ENCODE measurements around the gene ASMTL. TPM values are rescaled to one million over a fixed set of nuclear protein-coding genes. Genes with fewer than 3 reads are reported as not detected.
A peak's percentile ranks its signal among the peaks of the same experiment; 100 is the strongest.
"Not testable (repeated sequence)": the region's sequence is repeated elsewhere in the genome, so short reads cannot be mapped to it uniquely, and the experiment has no call there.

Gene ASMTL
- polyA plus RNA-seq, 4 donors, result 35.1 to 51.5 (median 41.8) TPM

DNA sequence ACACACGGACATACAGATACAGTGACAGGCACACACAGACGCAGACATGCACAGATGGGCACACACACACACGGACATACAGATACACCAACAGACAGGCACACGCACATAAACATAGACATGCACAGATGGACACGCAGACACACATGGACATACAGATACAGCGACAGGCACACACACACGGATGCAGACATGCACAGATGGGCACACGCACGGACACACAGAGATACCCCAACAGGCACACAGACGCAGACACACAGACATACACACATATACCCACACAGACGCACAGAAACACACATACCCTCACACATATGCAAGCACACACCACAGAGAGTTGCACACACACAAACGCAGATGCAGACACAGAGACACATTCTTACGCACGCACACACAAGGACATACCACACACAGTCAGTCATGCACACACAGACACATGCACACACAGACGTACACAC is 36.4 kb downstream of the ASMTL start:
- no peak for DNase-seq (ENCODE audit: low read depth in 4 of 4, low spot score in 3 of 4)

DNA sequence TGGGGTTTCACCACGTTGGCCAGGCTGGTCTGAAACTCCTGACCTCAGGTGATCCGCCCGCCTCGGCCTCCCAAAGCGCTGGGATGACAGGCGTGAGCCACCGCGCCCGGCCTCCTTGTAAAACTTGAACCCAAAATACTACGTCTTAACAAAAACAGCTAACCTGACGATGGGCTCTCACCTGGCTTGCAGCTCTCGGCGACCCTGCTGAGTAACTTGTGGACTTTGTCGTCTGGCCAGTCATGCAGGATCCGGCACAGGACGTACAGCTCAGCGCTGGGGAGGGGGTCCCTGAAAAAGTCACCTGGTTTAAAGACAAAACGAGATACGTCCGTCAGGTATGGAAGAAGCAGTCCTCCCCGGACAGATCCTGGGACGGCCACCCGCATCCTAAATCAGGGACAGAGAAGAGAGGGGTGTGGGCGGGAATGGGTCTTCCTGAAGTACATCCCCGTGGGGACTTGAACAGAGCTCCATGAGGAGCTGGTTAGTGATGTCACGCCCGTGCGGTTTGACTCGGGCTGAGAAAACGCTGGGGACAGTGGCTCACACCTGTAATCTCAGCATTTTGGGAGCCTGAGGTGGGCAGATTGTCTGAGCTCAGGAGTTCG is 40.1 kb downstream of the ASMTL start:
- DNase-seq (ENCODE audit: low read depth in 4 of 4, low spot score in 3 of 4), result no peak

DNA sequence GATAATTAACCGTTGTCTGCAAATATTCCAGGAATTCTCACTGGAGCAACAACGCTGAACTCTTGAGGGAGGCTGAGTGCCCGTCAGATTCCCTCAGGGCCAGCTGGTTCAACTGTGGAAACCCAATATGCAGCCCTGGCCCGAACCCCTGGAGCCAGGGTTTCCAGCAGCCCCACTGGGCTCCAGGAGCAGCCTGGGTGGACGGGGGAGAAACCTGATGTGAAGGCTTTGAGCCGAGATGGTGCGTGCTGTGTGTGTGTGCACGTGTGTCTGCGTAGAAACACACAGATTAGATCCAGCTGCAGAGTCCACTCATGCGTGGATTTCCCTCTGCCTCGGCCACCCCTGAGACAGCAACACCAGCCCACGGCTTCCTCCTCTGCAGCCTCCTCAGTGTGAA is 41.4 kb downstream of the ASMTL start:
- peak in 2 of 4 donors; percentile 31 to 35 for DNase-seq (ENCODE audit: low read depth in 4 of 4, low spot score in 3 of 4)

DNA sequence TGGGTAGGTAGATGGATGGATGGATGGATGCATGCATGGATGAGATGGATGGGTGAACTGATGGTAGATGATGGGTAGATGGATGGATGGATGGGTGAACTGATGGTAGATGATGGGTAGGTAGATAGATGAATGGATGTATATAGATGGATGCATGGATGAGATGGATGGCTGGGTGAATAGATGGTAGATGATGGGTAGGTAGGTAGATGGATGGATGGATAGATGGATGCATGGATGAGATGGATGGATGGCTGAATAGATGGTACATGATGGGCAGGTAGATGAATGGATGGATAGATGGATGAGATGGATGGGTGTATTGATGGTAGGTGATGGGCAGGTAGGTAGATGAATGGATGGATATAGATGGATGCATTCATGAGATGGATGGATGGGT is 45.7 kb downstream of the ASMTL start:
- no peak for DNase-seq (ENCODE audit: low read depth in 4 of 4, low spot score in 3 of 4)

DNA sequence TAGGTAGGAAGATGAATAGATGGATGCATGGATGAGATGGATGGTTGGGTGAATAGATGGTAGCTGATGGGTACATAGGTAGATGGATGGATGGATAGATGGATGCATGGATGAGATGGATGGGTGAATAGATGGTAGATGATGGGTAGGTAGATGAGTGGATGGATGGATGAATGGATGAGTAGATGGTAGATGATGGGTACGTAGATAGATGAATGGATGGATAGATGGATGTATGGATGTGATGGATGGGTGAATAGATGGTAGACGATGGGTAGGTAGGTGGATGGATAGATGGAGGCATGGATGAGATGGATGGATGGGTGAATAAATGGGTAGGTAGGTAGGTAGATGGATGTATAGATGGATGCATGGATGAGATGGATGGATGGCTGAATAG is 46.9 kb downstream of the ASMTL start:
- not testable (repeated sequence) for DNase-seq (ENCODE audit: low read depth in 4 of 4, low spot score in 3 of 4)

DNA sequence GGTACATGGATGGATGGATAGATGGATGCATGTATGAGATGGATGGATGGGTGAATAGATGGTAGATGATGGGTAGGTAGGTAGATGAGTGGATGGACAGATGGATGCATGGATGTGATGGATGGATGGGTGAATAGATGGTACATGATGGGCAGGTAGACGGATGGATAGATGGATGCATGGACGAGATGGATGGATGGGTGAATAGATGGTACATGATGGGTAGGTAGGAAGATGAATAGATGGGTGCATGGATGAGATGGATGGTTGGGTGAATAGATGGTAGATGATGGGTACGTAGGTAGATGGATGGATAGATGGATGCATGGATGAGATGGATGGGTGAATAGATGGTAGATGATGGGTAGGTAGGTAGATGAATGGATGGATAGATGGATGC is 48.8 kb downstream of the ASMTL start:
- DNase-seq (ENCODE audit: low read depth in 4 of 4, low spot score in 3 of 4), result not testable (repeated sequence)

DNA sequence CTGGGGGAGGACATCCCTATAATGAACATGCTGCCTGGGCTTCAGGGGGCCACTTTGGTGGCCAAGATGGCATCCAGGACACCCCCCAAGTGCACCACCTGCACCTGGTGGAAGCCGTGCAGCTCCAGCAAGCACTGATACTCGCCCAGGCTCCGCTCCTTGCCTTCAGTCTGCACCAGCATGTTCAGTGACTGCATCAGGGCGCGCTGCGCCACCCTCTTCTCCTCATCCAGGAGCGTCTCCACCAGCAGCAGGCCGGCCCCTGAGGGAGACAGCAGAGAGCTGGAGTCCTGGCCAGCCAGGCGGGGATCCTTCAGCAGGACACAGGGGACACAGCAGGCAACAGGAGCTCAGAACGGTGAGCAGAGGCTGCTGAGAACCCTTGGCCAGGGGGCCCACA is 49.5 kb downstream of the ASMTL start:
- no peak for DNase-seq (ENCODE audit: low read depth in 4 of 4, low spot score in 3 of 4)

DNA sequence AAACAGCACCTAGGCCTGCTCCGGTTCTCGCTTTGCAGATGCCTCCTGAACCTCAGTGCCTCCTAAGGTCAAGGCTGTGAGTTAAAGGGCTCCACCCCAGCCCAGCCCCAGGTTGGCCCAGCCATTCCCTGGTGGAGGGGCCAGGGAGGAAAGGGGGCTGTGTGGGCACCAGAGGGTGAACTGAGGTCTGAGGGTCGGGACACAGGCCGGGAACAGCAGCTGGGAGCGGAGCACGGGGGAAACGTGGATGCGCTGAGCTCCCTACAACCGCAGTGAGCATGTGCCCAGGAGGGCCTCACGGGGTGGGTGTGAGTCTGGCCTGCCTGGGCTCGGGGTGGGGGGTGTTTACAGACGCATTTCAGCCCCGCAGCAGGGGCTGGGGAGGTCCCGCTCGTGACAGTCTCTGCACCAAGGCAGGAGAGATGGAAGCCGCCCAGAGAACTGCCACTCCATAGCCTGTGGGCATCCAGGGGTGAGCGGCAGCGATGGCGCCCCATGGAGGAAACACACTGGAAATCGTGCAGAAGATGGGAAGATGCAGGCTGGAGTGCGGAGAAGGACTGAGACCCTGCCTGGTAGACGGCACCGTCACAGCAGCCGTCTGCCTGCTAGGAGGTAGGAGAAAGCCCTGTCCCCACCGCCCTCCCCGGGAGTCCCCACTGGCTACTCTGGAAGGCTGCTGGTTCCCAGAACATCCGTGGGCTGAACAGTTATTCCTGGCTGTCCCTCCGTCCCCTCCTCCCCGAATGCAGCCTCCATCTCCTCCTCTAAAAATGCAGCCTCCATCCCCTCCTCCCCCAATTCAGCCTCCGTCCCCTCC is 50.9 kb downstream of the ASMTL start:
- DNase-seq (ENCODE audit: low read depth in 4 of 4, low spot score in 3 of 4), result no peak

DNA sequence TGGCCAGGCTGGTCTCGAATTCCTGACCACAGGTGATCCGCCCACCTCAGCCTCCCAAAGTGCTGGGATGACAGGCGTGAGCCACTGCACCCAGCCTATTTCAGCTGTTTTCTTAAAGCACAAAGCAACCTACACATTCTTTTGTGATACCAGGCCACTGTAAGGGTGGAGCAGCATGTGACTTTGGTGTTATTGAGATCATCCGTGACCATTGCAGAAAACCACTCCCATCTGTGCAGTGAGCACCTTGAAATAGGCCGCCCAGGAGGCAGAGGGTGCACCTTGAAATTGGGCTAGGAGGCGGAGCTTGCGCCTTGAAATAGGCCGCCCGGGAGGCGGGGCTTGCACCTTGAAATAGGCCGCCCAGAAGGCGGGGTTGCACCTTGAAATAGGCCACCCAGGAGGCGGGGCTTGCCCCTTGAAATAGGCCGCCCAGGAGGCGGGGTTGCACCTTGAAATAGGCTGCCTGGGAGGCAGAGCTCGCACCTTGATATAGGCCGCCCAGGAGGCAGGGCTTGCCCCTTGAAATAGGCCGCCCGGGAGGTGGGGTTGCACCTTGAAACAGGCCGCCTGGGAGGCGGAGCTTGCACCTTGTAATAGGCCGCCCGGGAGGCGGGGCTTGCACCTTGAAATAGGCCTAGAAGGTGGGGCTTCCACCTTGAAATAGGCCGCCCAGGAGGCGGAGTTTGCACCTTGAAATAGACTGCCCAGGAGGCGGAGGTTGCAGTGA is 51.8 kb downstream of the ASMTL start:
- DNase-seq (ENCODE audit: low read depth in 4 of 4, low spot score in 3 of 4), result no peak

DNA sequence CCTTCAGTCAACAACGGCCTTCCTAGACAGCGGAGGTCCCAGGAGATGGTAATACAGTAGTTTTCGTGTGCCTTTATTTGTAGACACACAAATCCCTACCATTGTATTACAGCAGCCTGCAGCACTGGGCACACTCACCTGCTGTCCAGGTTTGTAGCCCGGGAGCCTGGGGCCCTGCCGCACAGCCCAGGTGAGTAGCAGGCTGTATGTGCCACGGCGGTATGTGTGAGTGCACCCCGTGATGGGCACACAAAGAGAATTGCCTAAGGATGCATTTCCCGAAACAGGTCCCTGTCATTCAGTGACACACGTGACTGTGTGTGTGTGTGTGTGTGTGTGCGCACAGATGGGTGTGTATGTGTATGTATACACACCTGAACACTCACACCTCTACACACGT is 52.7 kb downstream of the ASMTL start:
- DNase-seq (ENCODE audit: low read depth in 4 of 4, low spot score in 3 of 4), result no peak

DNA sequence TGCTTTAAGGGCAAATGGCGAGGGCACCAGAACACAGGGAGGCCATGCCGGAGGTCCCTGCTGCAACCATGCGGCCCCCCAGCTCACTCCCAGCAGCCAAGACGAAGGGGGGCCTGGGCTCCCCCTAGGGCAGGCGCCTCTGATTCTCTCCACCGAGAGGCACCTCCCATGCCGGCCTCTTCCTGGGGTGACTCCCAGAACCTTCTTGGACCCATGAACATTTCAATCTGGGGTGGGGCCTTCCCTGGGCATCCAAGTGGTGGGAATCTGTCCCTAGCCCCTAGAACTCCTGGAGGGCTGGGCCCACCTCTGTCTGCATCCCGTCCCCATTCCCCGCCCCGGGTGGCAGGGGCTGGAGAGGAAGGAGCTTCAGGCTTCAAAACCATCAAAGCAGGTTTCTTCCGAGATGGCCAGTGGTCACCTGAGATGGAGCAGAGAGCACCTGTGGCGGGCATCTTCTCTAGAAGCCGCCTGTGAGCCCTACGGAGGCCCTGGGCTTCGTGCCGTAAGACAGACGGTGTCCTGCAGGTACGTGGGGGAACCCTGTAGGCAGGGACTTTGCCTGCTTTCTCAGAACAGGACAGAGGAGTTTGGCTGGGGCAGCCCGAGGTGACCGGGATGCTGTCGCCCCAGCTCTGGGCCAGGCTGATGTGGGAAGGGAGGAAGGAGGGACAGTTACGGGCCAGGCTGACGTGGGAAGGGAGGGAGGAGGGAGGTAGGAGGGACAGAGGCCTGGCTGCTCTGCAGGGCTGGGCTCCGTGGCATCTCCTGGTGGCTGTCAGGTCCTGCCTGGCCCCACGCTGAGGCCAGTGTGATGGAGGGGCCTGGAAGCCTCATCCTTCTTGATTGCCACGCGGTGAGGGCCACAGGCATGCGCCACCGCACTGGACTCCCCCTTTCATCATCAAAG is 54.0 kb downstream of the ASMTL start:
- no peak for DNase-seq (ENCODE audit: low read depth in 4 of 4, low spot score in 3 of 4)

DNA sequence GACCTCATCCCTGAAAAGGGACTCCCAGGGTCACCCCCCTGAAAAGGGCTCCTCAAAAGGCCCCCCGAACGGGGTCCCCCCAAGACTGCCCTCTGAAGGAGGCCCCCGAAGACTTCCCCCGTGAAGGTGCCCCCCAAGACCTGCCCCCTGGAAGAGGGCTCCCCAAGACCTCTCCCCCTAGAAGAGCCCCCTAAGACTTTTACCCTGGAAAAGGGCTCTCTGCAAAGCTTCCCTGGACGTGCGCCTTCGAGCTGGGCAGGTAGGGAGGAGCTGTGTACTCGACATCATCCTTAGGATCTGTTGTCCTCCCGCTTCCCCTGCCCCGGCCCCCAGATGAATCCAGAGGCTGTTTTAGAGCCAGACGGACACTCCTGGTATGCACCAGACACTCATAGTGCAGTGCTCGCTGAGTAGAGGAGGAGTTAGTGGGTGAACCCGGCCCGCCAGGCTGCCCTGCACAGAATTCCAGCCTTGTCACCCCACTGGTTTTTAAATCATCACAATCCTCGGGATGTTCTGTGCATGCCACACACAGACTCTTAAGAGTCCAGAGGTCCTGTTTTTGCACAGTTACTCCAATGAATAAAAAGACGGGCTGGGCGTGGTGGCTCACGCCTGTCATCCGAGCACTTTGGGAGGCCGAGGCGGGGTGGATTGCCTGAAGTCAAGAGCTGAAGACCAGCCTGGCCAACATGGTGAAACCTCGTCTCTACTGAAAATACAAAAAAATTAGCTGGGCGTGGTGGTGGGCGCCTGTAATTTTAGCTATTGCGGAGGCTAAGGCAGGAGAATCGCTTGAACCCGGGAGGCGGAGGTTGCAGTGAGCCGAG is 55.1 kb downstream of the ASMTL start:
- no peak for DNase-seq (ENCODE audit: low read depth in 4 of 4, low spot score in 3 of 4)

DNA sequence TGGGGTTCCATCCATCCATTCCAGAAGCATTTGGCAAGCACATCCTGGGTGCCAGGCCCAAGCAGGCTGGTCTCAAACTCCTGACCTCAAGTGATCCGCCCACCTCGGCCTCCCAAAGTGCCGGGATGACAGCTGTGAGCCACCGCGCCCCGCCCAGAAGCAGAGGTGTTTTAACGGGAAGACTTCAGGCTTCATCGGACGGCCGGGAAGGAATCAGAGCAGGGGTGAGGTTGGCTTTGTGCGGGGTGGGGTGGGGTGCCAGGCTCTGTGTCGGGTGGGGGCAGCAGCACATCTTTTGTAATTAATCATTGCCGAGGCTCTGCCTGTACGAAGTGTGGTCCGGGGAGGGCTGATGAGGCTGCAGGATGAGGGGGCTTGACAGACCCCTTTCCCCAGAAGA is 55.7 kb downstream of the ASMTL start:
- DNase-seq (ENCODE audit: low read depth in 4 of 4, low spot score in 3 of 4), result no peak

DNA sequence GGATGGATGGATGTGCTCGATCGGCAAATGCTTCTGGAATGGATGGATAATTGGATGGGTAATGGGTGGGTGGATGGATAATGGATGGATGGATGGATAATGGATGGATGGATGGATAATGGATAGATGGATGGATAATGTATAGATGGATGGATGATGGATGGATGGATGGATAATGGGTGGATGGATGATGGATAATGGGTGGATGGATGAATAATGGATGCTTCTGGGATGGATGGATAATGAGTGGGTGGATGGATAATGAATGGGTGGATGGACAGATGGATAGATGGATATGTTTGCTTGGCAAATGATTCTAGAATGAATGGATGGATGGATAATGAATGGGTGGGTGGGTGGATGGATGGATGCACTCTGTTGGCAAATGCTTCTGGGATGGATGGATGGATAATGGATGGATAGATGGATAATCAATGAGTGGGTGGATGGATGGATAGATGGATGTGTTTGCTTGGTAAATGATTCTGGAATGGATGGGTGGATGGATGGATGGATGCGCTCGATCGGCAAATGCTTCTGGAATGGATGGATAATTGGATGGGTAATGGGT is 57.0 kb downstream of the ASMTL start:
- DNase-seq (ENCODE audit: low read depth in 4 of 4, low spot score in 3 of 4), result no peak

DNA sequence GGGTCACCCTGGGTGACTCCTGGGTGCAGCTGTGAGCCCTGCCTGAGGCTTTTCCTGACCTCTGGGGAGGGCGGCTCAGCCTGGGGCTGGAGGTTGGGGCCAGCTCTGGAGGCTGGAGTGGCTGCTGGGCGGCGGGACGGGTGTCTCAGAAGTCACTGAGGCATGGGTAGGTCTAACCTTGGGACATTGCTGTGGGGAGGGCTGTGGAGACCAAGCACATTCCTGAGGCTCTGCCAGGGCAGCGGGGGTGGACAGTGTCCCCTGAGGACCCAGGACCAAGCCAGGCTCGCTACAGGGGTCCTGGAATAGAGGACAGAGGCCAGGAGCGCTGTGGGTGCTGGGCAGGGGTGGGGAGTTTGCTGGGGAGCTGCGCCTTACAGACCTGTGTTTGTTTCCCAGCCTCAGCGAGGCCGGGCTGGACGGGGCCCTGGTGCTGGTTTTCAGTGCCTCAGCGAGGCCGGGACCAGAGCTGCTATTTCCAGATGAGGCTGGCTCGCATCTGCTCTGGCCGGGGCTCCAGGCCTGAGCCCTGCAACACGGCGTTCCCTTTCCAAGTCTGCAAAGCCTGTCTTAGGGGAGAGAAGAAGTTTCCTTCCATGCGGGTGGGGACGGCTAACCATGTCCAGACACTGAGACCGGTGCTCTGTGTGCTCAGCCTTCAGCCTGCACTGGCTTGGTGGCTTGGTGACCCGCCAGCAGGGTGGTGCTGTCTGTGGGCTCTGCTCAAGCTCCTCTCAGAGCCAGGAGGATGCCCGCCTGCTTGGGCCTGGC is 57.8 kb downstream of the ASMTL start:
- DNase-seq (ENCODE audit: low read depth in 4 of 4, low spot score in 3 of 4), result no peak

DNA sequence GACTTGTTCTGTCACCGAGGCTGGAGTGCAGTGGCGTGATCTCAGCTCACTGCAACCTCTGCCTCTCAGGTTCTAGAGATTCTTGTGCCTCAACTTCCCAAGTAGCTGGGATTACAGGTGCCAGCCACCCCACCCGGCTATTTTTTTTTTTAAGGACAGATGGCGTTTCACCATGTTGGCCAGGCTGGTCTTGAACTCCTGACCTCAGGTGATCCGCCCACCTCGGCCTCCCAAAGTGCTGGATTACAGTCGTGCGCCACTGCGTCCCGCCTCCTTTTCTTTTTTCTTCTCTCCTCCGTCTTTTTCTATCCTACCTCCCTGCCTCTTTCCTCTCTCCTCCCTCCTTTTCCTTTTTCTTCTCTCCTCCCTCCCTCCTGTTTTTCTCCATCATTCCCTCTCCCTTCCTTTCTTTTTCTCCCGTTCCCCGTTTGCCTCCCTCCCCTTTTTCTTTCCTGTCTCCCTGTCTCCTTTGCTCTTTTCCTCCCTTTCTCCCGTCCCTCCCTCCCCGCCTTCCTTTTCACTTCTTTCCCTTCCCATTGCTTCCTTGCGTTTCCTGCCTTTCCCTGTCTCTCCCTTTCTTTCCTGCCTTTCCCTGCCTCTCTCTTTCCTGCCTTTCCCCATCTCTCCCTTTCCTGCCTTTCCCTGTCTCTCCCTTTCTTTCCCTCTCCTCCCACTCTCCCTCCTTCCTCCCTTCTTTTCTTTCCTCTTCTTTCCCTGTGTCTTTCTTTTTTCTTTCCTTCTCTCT is 58.7 kb downstream of the ASMTL start:
- no peak for DNase-seq (ENCODE audit: low read depth in 4 of 4, low spot score in 3 of 4)

DNA sequence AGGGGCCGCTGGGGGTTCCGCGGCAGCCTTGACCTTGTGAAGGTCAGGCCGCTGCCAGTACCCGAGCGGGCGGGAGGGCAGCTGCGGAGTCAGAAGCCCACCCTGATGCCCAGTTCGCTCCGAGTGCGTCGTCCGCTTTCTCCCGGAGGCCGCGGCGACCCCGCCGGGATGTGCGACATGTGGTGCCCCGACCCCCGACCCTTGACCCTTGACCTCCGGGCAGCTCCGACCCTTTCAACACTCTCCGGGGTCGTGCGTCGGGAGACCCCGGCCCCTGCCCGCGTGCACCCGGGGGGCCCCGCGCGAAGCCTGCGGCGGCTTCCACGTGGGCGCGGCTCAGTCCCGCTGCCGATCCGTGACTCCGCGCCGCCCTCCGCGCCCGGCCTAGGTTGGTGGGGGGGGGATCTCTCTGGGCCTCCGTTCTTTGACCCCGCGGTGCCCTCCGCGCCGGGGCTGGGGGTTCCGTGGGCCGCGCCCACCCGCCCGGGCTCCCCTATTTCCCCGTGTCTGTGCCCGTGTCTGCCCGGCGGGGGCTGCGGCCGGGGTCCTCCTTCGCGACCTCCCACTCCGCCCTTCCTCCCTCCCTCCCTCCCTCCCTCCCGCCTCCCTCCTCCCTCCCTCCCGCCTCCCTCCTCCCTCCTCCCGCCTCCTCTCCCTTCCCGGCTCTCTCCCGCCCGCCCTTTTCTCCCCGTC is 60.2 kb downstream of the ASMTL start:
- DNase-seq (ENCODE audit: low read depth in 4 of 4, low spot score in 3 of 4), result peak; percentile 53 to 64 (median 56)
